Articular chondrocyte of knee joint (primary cell): Measurements from ENCODE around the gene OSBPL1A. TPM values are rescaled to one million over a fixed set of nuclear protein-coding genes. Genes with fewer than 3 reads are reported as not detected.

ENCODE experiments used
- small RNA-seq: library from RNA; depleted of rRNA; stranded (forward); fragments of <200 nt; gene quantifications from one replicate; pipeline ENCODE3, GENCODE V24; 2012
- total RNA-seq: library from RNA; depleted of rRNA; stranded (reverse); fragments of >200 nt; gene quantifications from 2 replicates; pipeline ENCODE4 v1.2.3, GENCODE V29; 2012

The OSBPL1A gene
- total RNA-seq: 46.6 and 52.9 TPM in 2 replicates

DNA sequence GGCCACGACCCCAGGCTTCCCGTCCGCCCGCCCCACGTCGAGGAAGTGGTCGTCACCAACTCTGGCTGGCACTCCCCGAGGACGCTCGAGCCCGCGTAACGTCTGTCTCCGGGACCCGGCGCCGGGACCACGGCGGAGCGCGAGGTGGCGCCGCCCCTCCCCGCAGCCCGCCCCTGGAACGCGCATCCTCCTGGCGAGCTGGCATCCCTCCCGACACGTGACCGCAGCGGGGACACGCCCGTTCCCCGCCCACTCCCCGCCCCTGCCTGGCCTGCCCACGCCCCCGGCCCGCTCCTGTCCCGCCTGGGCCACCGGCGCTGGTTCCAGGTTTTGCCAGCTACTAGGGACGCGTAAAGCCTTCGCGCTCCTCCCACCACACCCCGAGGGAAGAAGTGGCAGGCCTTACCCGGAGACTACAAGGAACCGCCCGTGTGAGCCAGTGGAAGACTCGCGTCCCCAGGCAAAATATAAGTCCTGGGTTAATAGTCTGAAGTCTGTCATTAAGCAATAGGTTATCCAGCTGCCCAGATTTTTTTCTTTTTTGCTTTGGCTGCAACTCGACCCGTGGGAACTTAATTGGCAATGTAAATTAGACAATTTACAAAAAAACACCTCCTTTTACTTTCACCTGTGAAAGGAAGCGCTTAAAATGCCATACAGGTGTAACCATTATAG lies at the start of gene OSBPL1A:
Gene OSBPL1A, minus strand, starts transcription at position 131 of the 675 bp plus-strand sequence. CDS start 20,291 bp downstream, outside the sequence.

GRCh38 chr18:24426398-24427294 lies 29.0 kb upstream of the OSBPL1A start, which contains the start of gene IMPACT:
TSS of gene IMPACT (plus strand) at chr18:24426670. CDS start at chr18:24426757, 87 bp downstream.

GRCh38 chr18:24138789-24139616 lies 258.6 kb downstream of the OSBPL1A start, which contains the start of gene CABYR:
TSS of gene CABYR (plus strand) at chr18:24139062. CDS start at chr18:24143115, 4,053 bp downstream.

Small RNA genes lying within 50 kb of the gene (small RNA-seq; reads per million reads assigned to genes)
- gene MIR320C2 (not detected), gene RF00017 (not detected), gene RF00019 (not detected), gene RNA5SP452 (not detected), gene RNU5A-6P (not detected), gene RNU6-435P (not detected)

Other genes with a start within 250 kb of the OSBPL1A start
- gene IMPACT, start 28.8 kb upstream of the OSBPL1A start, total RNA-seq: 46.6 and 48.9 TPM in 2 replicates
- 0.11 and 0.13 TPM in 2 replicates for gene HRH4, start 62.8 kb upstream of the OSBPL1A start, total RNA-seq